Stimulated activated CD8-positive, alpha-beta memory T cell treated with anti-CD3 and anti-CD28 coated beads, Interleukin-7, amount 100 ng/mL, for 48 hours (primary cell): ENCODE data around the gene HIPK2.
A peak's percentile ranks its signal among the peaks of the same experiment; 100 is the strongest.

ENCODE experiments used
- DNase-seq, 2 donors: peaks; one replicate each; pipeline ENCODE4 v3.0.0-alpha.2; 2020; ENCODE audit warnings: low read depth in 1 of 2; ENCODE audit errors: extremely low read depth in 1 of 2

HIPK2 gene

DNA sequence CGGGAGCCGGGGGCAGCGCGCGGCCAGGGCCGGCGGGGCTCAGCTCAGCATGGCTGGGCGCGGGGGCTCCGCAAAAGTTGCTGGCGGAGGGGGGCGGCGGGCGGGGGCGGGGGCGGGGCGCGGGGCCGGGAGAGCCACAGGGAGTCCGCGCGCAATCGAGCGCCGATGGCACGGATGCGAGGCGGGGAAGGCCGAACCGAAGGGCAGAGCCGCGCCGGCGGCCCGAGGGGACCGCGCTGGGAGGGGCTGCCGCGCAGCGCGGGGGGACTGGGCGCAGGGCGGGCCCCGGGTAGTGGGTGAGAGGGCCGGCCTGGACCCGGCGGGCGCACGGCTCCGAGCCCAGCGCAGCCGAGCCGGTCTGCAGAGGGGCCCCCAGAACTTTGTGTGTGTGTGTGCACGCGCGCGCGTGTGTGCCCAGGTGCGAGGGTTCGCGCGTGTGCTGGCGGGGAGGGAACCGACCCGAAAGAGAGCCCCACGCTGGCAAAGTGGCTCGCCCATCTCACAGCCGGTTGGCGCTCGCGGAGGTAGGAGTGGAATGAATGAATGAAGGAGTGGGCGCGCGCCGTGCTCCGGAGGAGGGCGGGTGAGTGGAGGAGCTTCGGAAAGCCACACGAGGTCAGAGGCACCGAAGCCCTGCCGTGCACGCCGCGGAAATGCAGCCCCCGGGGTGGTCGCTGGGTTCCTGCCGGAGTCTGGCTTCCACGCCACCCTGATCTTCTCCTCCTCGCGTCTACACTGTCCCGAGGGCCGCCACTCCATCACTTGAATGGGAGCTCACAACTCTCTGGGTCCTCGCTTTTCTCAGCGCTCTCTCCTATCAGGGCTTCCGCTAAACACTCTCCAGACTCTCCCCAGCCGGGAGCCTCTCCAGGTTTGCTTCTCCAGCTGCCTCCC lies at the start of gene HIPK2:
Gene HIPK2 (minus strand): TSS at position 51 of the 894 bp plus-strand sequence. CDS start 375 bp downstream, outside the sequence.
- peak; percentile 49 to 53 for DNase-seq

- no peak for DNase-seq
Observed at GRCh38 chr7:139827042-139827441, 49.2 kb upstream of the HIPK2 start.

GRCh38 chr7:139825666-139826290 lies 48.0 kb upstream of the HIPK2 start:
- DNase-seq: no peak

- DNase-seq: no peak
Observed at GRCh38 chr7:139823959-139824521, 46.2 kb upstream of the HIPK2 start.

DNA sequence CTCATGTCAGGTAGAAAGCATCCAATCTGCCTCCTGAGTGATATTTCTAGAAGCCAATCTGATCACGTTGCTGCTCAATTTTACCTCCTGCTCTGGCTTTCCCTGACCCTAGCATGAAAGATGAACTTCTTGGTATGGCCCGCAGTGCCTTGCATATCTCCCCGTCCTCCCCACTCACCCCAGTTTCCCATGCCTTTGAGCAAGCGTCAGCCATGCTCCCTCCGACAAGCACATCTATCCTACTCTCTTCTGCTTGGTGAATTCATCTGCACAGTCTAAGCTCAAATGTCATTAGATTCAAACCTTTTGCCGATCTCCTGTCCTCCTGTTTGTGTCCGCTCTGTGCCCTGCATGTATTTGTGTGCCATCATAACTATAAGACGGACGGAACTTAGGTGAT lies 45.1 kb upstream of the HIPK2 start:
- no peak for DNase-seq

- no peak for DNase-seq
Observed at GRCh38 chr7:139821349-139822105, 43.7 kb upstream of the HIPK2 start.

- DNase-seq: no peak
Observed at GRCh38 chr7:139820089-139820488, 42.3 kb upstream of the HIPK2 start.

- no peak for DNase-seq
Observed at GRCh38 chr7:139817249-139817648, 39.5 kb upstream of the HIPK2 start.

DNA sequence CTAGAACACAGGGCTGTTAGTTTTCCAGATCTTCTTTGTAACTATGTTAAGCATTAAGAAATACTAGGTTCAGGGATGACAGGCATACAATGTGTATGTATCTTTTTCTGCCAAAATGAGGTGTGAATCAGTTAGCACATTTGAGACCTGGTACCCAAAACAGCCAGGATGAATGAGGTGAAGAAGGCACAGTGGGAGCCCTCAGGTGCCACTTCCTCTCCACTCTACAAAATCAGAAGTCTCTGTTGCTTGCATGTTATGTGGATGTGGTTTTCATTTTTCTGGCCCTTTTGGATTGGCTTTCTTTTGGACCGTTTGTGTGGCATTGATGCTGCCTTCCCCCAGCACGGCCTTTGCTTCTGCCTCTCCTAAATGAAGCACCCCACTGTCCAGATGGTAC lies 35.9 kb upstream of the HIPK2 start:
- DNase-seq: no peak

- DNase-seq: no peak
Observed at GRCh38 chr7:139813151-139813550, 35.4 kb upstream of the HIPK2 start.

DNA sequence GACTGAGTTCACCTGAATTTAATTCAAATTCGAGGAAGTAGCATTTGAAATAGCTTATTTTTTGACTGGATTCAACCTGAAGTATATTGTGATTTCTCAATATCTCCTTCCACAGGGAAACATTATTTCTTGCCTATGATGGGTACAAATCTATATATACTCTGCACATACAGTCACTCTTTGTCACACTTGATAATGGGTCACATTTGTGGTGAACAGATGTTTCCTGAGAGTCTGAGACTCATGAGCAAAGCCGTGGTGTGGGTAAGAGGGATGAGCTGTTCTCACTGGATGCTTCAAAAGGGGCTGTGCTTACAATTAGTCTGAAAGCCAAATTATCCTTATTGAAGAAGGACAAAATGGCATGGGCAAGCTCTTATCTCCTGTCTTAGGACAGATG lies 33.3 kb upstream of the HIPK2 start:
- DNase-seq: no peak

GRCh38 chr7:139808846-139809442 lies 31.1 kb upstream of the HIPK2 start:
- no peak for DNase-seq

- no peak for DNase-seq
Observed at GRCh38 chr7:139808427-139808826, 30.6 kb upstream of the HIPK2 start.

GRCh38 chr7:139807009-139807408 lies 29.2 kb upstream of the HIPK2 start:
- no peak for DNase-seq

- no peak for DNase-seq
Observed at GRCh38 chr7:139804571-139804970, 26.8 kb upstream of the HIPK2 start.

- DNase-seq: no peak
Observed at GRCh38 chr7:139799586-139799985, 21.8 kb upstream of the HIPK2 start.

GRCh38 chr7:139798892-139799291 lies 21.1 kb upstream of the HIPK2 start:
- no peak for DNase-seq

GRCh38 chr7:139798221-139798620 lies 20.4 kb upstream of the HIPK2 start:
- no peak for DNase-seq

GRCh38 chr7:139797607-139798006 lies 19.8 kb upstream of the HIPK2 start:
- no peak for DNase-seq

DNA sequence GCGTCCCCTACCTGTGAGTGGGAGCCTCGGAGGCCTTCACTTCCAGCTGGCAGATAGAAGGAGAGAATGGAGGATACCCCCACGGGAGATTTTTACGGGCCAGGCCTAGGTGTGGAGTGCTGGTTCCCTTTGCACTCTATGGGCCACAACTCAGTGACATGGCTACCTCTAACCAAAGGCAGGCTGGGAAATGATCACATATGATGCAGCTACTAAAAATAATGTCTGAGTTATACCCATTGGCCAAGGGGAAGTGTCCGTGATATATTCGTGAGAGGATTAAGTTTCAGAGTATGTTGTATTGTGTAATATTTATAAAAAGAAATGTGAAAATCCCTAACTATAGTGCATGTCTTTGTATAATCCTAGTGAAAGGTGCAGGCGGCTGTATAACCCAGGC lies 13.5 kb upstream of the HIPK2 start:
- no peak for DNase-seq

- DNase-seq: no peak
Observed at GRCh38 chr7:139784648-139785047, 6.8 kb upstream of the HIPK2 start.
